BLaER1 treated with 17β-estradiol and CSF1 and Interleukin-3, amounts not matched to agents 10 nM and 100 nM (cell line): Measurements from ENCODE around the gene SENP7.
"Not testable (repeated sequence)": the region's sequence is repeated elsewhere in the genome, so short reads cannot be mapped to it uniquely, and the experiment has no call there.

Source experiments
- H3K27ac ChIP-seq, 11 experiments: shearing (Covaris generic); formaldehyde crosslinking; 2 replicates each; pipeline ENCODE4 v1.8.1; 2022
- H3K27me3 ChIP-seq, 11 experiments: shearing (Covaris generic); formaldehyde crosslinking; 2 replicates each; pipeline ENCODE4 v1.8.1; 2022
- H3K36me3 ChIP-seq, 11 experiments: shearing (Covaris generic); formaldehyde crosslinking; 2 replicates each; pipeline ENCODE4 v1.8.1; 2022
- H3K4me1 ChIP-seq, 10 experiments: shearing (Covaris generic); formaldehyde crosslinking; 2 replicates each; pipeline ENCODE4 v1.8.1; 2022
- H3K4me2 ChIP-seq, 11 experiments: shearing (Covaris generic); formaldehyde crosslinking; 2 replicates each; pipeline ENCODE4 v1.8.1; 2022
- H3K4me3 ChIP-seq, 10 experiments: shearing (Covaris generic); formaldehyde crosslinking; 2 replicates each; pipeline ENCODE4 v1.8.1; 2022
- H3K9ac ChIP-seq, 11 experiments: shearing (Covaris generic); formaldehyde crosslinking; 2 replicates each; pipeline ENCODE4 v1.8.1; 2022
- H3K9me3 ChIP-seq, 11 experiments: shearing (Covaris generic); formaldehyde crosslinking; replicated peaks in 1 of 11; 2 replicates each; pipeline ENCODE4 v1.8.1; 2022
- H4K20me1 ChIP-seq, 11 experiments: shearing (Covaris generic); formaldehyde crosslinking; 2 replicates each; pipeline ENCODE4 v1.8.1; 2022
- Cebpa-rat ChIP-seq, 11 experiments: shearing (Covaris generic); IDR thresholded peaks; 2 replicates each; pipeline ENCODE4 v1.8.1; 2022

The SENP7 gene

DNA sequence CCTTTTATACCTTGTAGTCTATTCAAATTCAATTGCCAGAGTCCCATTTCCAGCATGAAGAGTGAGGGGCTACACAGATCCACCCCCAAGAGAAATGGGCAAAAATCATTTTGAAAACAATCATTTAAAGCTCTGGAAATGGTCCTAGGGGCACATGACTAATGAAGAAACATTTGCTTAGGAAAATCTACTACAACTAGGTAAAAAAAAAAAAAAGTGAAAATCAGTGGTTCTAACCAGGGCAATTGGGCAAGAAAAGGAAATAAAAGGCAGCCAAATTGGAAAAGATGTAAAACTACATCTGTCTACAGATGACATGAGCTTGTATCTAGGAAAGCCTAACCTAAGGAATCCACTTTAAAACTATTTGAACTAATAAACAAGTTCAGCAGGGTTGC, 202.0 kb downstream of the SENP7 start:
- TF ChIP-seq Cebpa-rat (IDR thresholded peaks at IDR 0.05) = no peak
- Histone ChIP-seq H3K27ac (no peak overlapping the region), H3K36me3 (peaks cover 0 to 20% (median 7%) of the 10 kb centered on the region in 11 experiments; a peak in 12 of 22 replicates), H4K20me1 (no peaks in the 10 kb centered on the region), H3K27me3 (no peaks in the 10 kb centered on the region), H3K4me1 (no peaks in the 10 kb centered on the region), H3K9me3 (peaks cover 31 to 41% (median 36%) of the 10 kb centered on the region in 11 experiments), H3K4me2 (no peak overlapping the region), H3K9ac (no peak overlapping the region), H3K4me3 (no peak overlapping the region)

DNA sequence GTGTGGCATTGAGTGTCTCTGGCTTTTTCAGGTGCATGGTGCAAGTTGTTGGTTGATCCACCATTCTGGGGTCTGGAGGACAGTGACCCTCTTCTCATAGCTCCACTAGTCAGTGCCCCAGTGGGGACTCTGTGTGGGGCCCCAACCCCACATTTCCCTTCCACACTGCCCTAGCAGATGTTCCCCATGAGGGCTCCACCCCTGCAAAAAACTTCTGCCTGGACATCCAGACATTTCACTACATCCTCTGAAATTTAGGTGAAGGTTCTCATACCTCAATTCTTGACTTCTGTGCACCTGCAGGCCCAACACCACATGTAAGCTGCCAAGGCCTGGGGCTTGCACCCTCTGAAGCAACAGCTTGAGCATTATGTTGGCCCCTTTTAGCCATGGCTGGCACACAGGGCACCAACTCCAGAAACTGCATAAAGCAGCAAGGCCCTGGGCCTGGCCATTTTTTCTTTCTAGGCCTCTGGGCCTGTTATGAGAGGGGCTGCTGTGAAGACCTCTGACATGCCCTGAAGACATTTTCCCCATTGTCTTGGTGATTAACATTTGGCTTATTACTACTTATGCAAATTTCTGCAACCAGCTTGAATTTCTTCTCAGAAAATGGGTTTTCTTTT, 204.8 kb downstream of the SENP7 start:
- H3K4me3 ChIP-seq, H3K9ac ChIP-seq, H3K27me3 ChIP-seq, H3K4me1 ChIP-seq, H3K27ac ChIP-seq, H3K4me2 ChIP-seq, H4K20me1 ChIP-seq: not testable (repeated sequence)
- peaks cover 31 to 41% (median 36%) of the 10 kb centered on the region in 11 experiments for H3K9me3 ChIP-seq
- H3K36me3 ChIP-seq = peaks cover 0 to 20% (median 7%) of the 10 kb centered on the region in 11 experiments; a peak in 12 of 22 replicates

DNA sequence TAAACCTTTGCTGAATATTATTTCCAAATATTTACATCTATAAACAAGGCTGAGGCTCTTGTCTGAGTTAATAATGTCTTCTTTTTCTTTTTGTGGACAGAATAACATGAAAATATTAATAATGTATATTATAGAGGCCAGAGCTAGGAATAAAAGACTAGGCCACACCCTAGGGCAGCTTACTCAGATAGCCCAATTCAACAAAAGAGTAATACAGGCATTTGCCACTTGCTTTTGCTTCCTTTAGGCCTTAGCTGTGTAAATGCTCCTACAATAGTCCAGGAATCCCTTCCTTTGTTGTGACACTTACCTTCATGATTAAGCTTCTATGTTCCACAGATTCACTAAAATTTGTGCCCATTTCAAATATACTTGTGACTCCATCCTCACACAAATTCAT, 209.2 kb downstream of the SENP7 start:
- no peak overlapping the region for H3K9ac ChIP-seq
- H3K9me3 ChIP-seq = peaks cover 20 to 30% (median 28%) of the 10 kb centered on the region in 11 experiments
- TF ChIP-seq Cebpa-rat (IDR thresholded peaks at IDR 0.05) = no peak
- H3K4me2 ChIP-seq = no peak overlapping the region
- no peaks in the 10 kb centered on the region for H4K20me1 ChIP-seq
- H3K27me3 ChIP-seq = no peaks in the 10 kb centered on the region
- H3K4me3 ChIP-seq = no peak overlapping the region
- H3K4me1 ChIP-seq = no peaks in the 10 kb centered on the region
- H3K27ac ChIP-seq = no peak overlapping the region
- peaks cover 0 to 16% (median under 1%) of the 10 kb centered on the region in 11 experiments; a peak in 8 of 22 replicates for H3K36me3 ChIP-seq

DNA sequence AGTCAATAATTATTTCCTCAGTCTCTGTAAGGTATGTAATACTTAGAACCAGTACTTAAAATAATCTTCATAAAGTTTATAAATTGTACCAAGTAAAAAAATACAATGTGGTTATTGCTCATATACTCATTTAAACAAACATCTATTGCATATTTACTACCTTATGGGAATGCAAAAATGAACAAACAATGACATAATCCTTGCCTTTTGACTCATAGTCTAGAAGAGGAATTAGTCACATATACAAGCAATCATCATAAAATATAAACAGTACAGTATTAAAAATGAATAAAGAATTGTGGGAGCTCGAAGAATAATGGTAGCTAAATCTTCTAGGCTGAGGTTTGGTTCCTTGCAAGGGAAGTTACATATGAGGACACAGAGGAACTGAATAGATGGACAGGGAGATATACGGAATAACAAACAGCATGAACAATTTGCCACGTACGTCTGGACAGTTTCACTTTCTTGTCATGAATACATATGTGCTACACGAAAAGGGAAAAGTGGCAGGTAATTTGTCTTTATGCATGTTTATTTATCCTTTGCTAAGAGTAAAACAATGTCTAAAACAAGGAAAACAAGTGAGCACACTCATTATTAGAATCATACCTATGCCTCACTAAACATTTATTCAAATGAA, 209.8 kb downstream of the SENP7 start:
- Histone ChIP-seq H3K27ac (no peak overlapping the region), H3K4me2 (no peak overlapping the region), H3K9me3 (peaks cover 14 to 23% (median 22%) of the 10 kb centered on the region in 11 experiments), H3K4me3 (no peak overlapping the region), H3K36me3 (peaks cover 0 to 10% (median 0%) of the 10 kb centered on the region in 11 experiments; a peak in 6 of 22 replicates), H3K9ac (no peak overlapping the region), H3K4me1 (no peaks in the 10 kb centered on the region), H3K27me3 (no peaks in the 10 kb centered on the region), H4K20me1 (no peaks in the 10 kb centered on the region)
- TF ChIP-seq Cebpa-rat (IDR thresholded peaks at IDR 0.05) = no peak

- no peak overlapping the region for H3K4me2 ChIP-seq
- peaks cover 0 to 5% (median 0%) of the 10 kb centered on the region in 11 experiments; a peak in 1 of 22 replicates for H3K36me3 ChIP-seq
- peaks cover 0 to 23% (median 10%) of the 10 kb centered on the region in 11 experiments; a peak in 13 of 22 replicates for H3K9me3 ChIP-seq
- no peaks in the 10 kb centered on the region for H4K20me1 ChIP-seq
- no peak overlapping the region for H3K9ac ChIP-seq
- no peak overlapping the region for H3K27ac ChIP-seq
- no peak overlapping the region for H3K4me3 ChIP-seq
- no peak for TF ChIP-seq Cebpa-rat (IDR thresholded peaks at IDR 0.05)
- H3K27me3 ChIP-seq = no peaks in the 10 kb centered on the region
- no peaks in the 10 kb centered on the region for H3K4me1 ChIP-seq
Observed at GRCh38 chr3:101300073-101300472, 212.9 kb downstream of the SENP7 start.

DNA sequence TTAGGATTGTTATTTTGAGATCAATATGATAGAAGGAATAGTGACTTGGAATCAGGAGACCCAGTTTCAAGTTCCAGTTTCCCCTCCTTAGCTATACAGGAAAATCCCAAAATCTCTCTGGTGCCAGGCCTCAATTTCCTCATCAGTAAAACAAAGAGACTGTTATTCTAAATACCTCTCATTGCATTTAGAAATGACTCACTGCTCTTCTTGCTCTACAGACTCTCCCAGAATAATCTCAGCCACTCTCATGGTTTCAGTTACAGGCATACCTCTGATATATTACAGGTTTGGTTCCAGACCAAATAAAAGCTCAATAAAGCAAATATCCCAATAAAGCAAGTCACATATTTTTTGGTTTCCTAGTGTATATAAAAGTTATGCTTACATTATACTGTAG, 221.0 kb downstream of the SENP7 start:
- Histone ChIP-seq H3K4me3 (no peak overlapping the region), H3K27ac (no peak overlapping the region), H3K9ac (no peak overlapping the region), H3K27me3 (no peaks in the 10 kb centered on the region), H3K9me3 (peaks cover 0 to 9% (median 2%) of the 10 kb centered on the region in 11 experiments; a peak in 5 of 22 replicates), H3K36me3 (no peaks in the 10 kb centered on the region), H3K4me2 (no peak overlapping the region), H4K20me1 (no peaks in the 10 kb centered on the region), H3K4me1 (no peaks in the 10 kb centered on the region)
- no peak for TF ChIP-seq Cebpa-rat (IDR thresholded peaks at IDR 0.05)

- H3K27ac ChIP-seq = no peak overlapping the region
- no peaks in the 10 kb centered on the region for H3K36me3 ChIP-seq
- no peak overlapping the region for H3K9ac ChIP-seq
- TF ChIP-seq Cebpa-rat (IDR thresholded peaks at IDR 0.05) = no peak
- no peak overlapping the region for H3K4me3 ChIP-seq
- H3K4me2 ChIP-seq = no peak overlapping the region
- no peaks in the 10 kb centered on the region for H4K20me1 ChIP-seq
- H3K9me3 ChIP-seq = peaks cover 0 to 6% (median 0%) of the 10 kb centered on the region in 11 experiments; a peak in 4 of 22 replicates
- H3K27me3 ChIP-seq = no peaks in the 10 kb centered on the region
- no peaks in the 10 kb centered on the region for H3K4me1 ChIP-seq
Observed at GRCh38 chr3:101288294-101288693, 224.7 kb downstream of the SENP7 start.

- Histone ChIP-seq H3K27me3 (no peaks in the 10 kb centered on the region), H3K36me3 (no peaks in the 10 kb centered on the region), H3K9ac (no peak overlapping the region), H3K4me3 (no peak overlapping the region), H4K20me1 (no peaks in the 10 kb centered on the region), H3K4me2 (no peak overlapping the region), H3K27ac (no peak overlapping the region), H3K4me1 (no peaks in the 10 kb centered on the region), H3K9me3 (peaks cover 0 to 6% (median 0%) of the 10 kb centered on the region in 11 experiments; a peak in 4 of 22 replicates)
- TF ChIP-seq Cebpa-rat (IDR thresholded peaks at IDR 0.05) = no peak
Observed at GRCh38 chr3:101284757-101285156, 228.3 kb downstream of the SENP7 start.

DNA sequence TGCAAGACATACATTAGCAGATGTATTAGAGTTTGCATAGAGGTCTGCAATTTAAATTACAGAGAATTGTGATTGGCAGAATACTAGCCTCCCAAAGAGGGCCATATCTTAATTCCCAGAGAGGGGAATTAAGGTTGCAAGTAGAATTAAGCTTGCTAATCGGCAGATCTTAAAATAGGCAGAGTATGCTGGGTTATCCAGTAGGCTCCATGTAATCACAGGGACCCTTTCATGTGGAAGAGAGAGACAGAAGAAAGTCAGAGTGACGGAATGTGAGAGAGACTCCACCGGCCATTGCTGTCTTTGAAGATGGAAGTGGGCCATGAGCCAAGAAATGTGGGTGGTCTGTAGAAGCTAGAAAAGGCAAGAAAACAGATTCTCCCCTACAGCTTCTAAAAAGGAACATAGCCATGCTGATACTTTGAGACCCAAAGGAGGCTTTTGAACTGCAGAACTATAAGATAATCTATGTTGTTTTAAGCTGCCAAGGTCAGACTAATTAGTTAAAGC, 231.4 kb downstream of the SENP7 start:
- TF ChIP-seq Cebpa-rat (IDR thresholded peaks at IDR 0.05) = no peak
- Histone ChIP-seq H3K36me3 (no peaks in the 10 kb centered on the region), H3K27ac (no peak overlapping the region), H3K9ac (no peak overlapping the region), H3K9me3 (no peaks in the 10 kb centered on the region), H3K4me3 (no peak overlapping the region), H3K4me1 (no peaks in the 10 kb centered on the region), H4K20me1 (no peaks in the 10 kb centered on the region), H3K27me3 (no peaks in the 10 kb centered on the region), H3K4me2 (no peak overlapping the region)
